Keratinocyte (primary cell): ENCODE results near the gene CAMK2G.

Experiments
- CTCF ChIP-seq, 3 experiments: IDR thresholded peaks in 1 of 3; conservative IDR thresholded peaks in 1 of 3; optimal IDR thresholded peaks in 1 of 3; 2 replicates in 2 of 3; 3 replicates in 1 of 3; pipeline versions ENCODE3 to v1.5.1; 2011; ENCODE audit warnings: low read length in 3 of 3, mild to moderate bottlenecking in 3 of 3, moderate library complexity in 2 of 3, control low read depth in 1 of 3, inconsistent platforms in 1 of 3; ENCODE audit not compliant: insufficient read depth in 2 of 3; ENCODE audit errors: extremely low read depth in 1 of 3
- EZH2 ChIP-seq: IDR thresholded peaks from one replicate; pipeline ENCODE4 v1.6.1; 2012; ENCODE audit warnings: inconsistent platforms, mild to moderate bottlenecking, low read length, moderate library complexity

GRCh38 chr10:73914036-73914435 lies 39.7 kb upstream of the CAMK2G start:
- TF ChIP-seq CTCF (optimal IDR thresholded peaks at IDR 0.05 in 1 of 3, IDR thresholded peaks at IDR 0.05 in 1 of 3, conservative IDR thresholded peaks at IDR 0.05 in 1 of 3; ENCODE audit: extremely low read depth in 1 of 3, insufficient read depth in 2 of 3, low read length in 3 of 3) (no peak), EZH2 (no peak)
